GM10248 (cell line): Measurements from ENCODE around the gene IHH.

ENCODE experiments used
- CTCF ChIA-PET: fragments of 300-600 bp; sonication (Branson Sonifier 250); formaldehyde crosslinking; extraction: SDS; loops from one replicate; lab custom pipeline; 2021; ENCODE audit warnings: antibody characterized with exemption; lab: Yijun Ruan, JAX
- POLR2A ChIA-PET: fragments of 350-650 bp; sonication (Branson Sonifier 250); formaldehyde crosslinking; extraction: SDS; loops from one replicate; lab custom pipeline; 2020; ENCODE audit warnings: antibody characterized with exemption; lab: Yijun Ruan, JAX
- DNase-seq: peaks from one replicate; pipeline ENCODE4 v3.0.0; 2012; ENCODE audit errors: extremely low spot score
- CTCF ChIP-seq: IDR thresholded peaks from 2 replicates; pipeline ENCODE4 v1.5.1; 2012; ENCODE audit warnings: mild to moderate bottlenecking, low read depth; ENCODE audit errors: extremely low read depth, missing control alignments, control extremely low read depth

The IHH gene

GRCh38 chr2:219025637-219026585 lies 34.8 kb downstream of the IHH start:
- no peak for DNase-seq
- TF ChIP-seq CTCF: no peak
- POLR2A ChIA-PET: no interaction called here
- CTCF ChIA-PET: interaction anchor here (1.0 to 8.6 kb wide), 6 partner anchors 21 to 130 kb away, joined by 3 to 151 read pairs (median 5); partner anchors contain the start of gene NHEJ1

GRCh38 chr2:219024059-219024458 lies 36.7 kb downstream of the IHH start:
- TF ChIP-seq CTCF: no peak
- ChIA-PET CTCF (interaction anchor here (1.4 to 8.6 kb wide), 4 partner anchors 14 to 132 kb away, joined by 5 to 151 read pairs (median 7); partner anchors contain the start of gene NHEJ1), POLR2A (no interaction called here)
- DNase-seq: no peak

GRCh38 chr2:219023045-219023605 lies 37.6 kb downstream of the IHH start:
- TF ChIP-seq CTCF: no peak
- ChIA-PET CTCF (interaction anchor here (8.6 kb wide), 1 partner anchor 133 kb away, joined by 151 read pairs; the partner anchor contains the start of gene NHEJ1), POLR2A (no interaction called here)
- DNase-seq: no peak

GRCh38 chr2:219022616-219023015 lies 38.1 kb downstream of the IHH start:
- DNase-seq: no peak
- POLR2A ChIA-PET: no interaction called here
- CTCF ChIA-PET: interaction anchor here (8.6 kb wide), 1 partner anchor 133 kb away, joined by 151 read pairs; the partner anchor contains the start of gene NHEJ1
- no peak for TF ChIP-seq CTCF

GRCh38 chr2:219022041-219022440 lies 38.7 kb downstream of the IHH start:
- DNase-seq: no peak
- CTCF ChIA-PET: interaction anchor here (1.3 to 4.9 kb wide), 2 partner anchors 8 to 11 kb away, joined by 3 to 21 read pairs; no protein-coding TSS in a partner anchor
- POLR2A ChIA-PET: no interaction called here
- TF ChIP-seq CTCF: no peak

- ChIA-PET POLR2A (no interaction called here), CTCF (interaction anchor here (1.3 to 4.9 kb wide), 2 partner anchors 8 to 11 kb away, joined by 3 to 21 read pairs; no protein-coding TSS in a partner anchor)
- DNase-seq: no peak
- TF ChIP-seq CTCF: no peak
These were observed 39.1 kb downstream of the IHH start for GRCh38 chr2:219021591-219021990.
